H1 (cell line): ENCODE data around the gene NLRP8. TPM values are rescaled to one million over a fixed set of nuclear protein-coding genes. Genes with fewer than 3 reads are reported as not detected.

Experiments used
- CTCF ChIA-PET: fragments of 300-600 bp; sonication (Branson Sonifier 250); formaldehyde crosslinking; loops from one replicate; lab custom pipeline; 2021; ENCODE audit not compliant: partially characterized antibody; lab: Charles Lee
- POLR2A ChIA-PET: fragments of 300-600 bp; sonication (Branson Sonifier 250); formaldehyde crosslinking; loops from one replicate; lab custom pipeline; 2021; ENCODE audit warnings: inconsistent platforms; ENCODE audit not compliant: partially characterized antibody; lab: Charles Lee
- DNase-seq, 2 experiments: peaks; one replicate each; pipeline versions ENCODE4 v3.0.0 to v3.0.0-alpha.2; 2010 to 2022; ENCODE audit warnings: low spot score in 2 of 2, low read depth in 1 of 2, mixed read lengths in 1 of 2
- FAIRE-seq: peaks from 2 replicates; lab custom pipeline; 2011; peaks lifted over from hg19 to GRCh38; lab: Jason Lieb, UNC
- H2AFZ ChIP-seq: 2 replicates; pipeline ENCODE4 v1.8.1; 2012; ENCODE audit warnings: low read length, inconsistent platforms
- H2AK5ac ChIP-seq: 2 replicates; pipeline ENCODE4 v1.6.1; 2013; ENCODE audit warnings: low read depth, low read length
- H2BK120ac ChIP-seq: replicated peaks from 2 replicates; pipeline ENCODE3; 2013; ENCODE audit warnings: low read depth, low read length, inconsistent platforms
- H2BK12ac ChIP-seq: 2 replicates; pipeline ENCODE4 v1.6.1; 2013; ENCODE audit warnings: low read depth, low read length
- H2BK15ac ChIP-seq: 2 replicates; pipeline ENCODE4 v1.6.1; 2013; ENCODE audit warnings: low read length
- H2BK20ac ChIP-seq: 2 replicates; pipeline ENCODE4 v1.6.1; 2013; ENCODE audit warnings: low read length
- H2BK5ac ChIP-seq: 2 replicates; pipeline ENCODE4 v1.6.1; 2013; ENCODE audit warnings: low read depth, low read length
- H3K14ac ChIP-seq: 2 replicates; pipeline ENCODE4 v1.6.1; 2013; ENCODE audit warnings: inconsistent platforms; ENCODE audit not compliant: insufficient read length
- H3K18ac ChIP-seq: 2 replicates; pipeline ENCODE4 v1.6.1; 2013; ENCODE audit warnings: low read length; ENCODE audit errors: extremely low read depth
- H3K23ac ChIP-seq: 2 replicates; pipeline ENCODE4 v1.6.1; 2013; ENCODE audit warnings: inconsistent platforms; ENCODE audit not compliant: insufficient read length
- H3K23me2 ChIP-seq: 2 replicates; pipeline ENCODE4 v1.6.1; 2013; ENCODE audit warnings: low read depth, low read length
- H3K27ac ChIP-seq: 2 replicates; pipeline ENCODE4 v1.6.1; 2011; ENCODE audit warnings: low read depth, low read length, inconsistent platforms
- H3K27me3 ChIP-seq, 4 experiments: replicated peaks in 1 of 4; 1 replicate in 1 of 4; 2 replicates in 3 of 4; pipeline versions ENCODE4 v1.6.1 to v1.8.1; 2011 to 2013; ENCODE audit warnings: low read length in 3 of 4, mild to moderate bottlenecking in 3 of 4, inconsistent platforms in 2 of 4, mixed read lengths in 2 of 4, moderate library complexity in 1 of 4; ENCODE audit not compliant: control insufficient read depth in 3 of 4, insufficient read depth in 3 of 4; ENCODE audit errors: extremely low read depth in 1 of 4
- H3K36me3 ChIP-seq, 4 experiments: 2 replicates each; pipeline versions ENCODE4 v1.6.1 to v1.8.1; 2011 to 2013; ENCODE audit warnings: mild to moderate bottlenecking in 4 of 4, low read length in 3 of 4, moderate library complexity in 2 of 4, control low read depth in 1 of 4, inconsistent platforms in 1 of 4; ENCODE audit not compliant: insufficient read depth in 4 of 4, control insufficient read depth in 2 of 4
- H3K4ac ChIP-seq: replicated peaks from 2 replicates; pipeline ENCODE3; 2013; ENCODE audit warnings: low read length, low read depth, mixed read lengths, inconsistent platforms; ENCODE audit not compliant: insufficient read length
- H3K4me1 ChIP-seq, 4 experiments: replicated peaks in 1 of 4; 1 replicate in 1 of 4; 2 replicates in 3 of 4; pipeline versions ENCODE4 v1.6.1 to v1.8.1; 2011 to 2013; ENCODE audit warnings: low read length in 3 of 4, inconsistent platforms in 2 of 4, mixed read lengths in 1 of 4; ENCODE audit not compliant: insufficient read depth in 4 of 4, control insufficient read depth in 3 of 4
- H3K4me2 ChIP-seq, 2 experiments: 2 replicates each; pipeline versions ENCODE4 v1.6.1 to v1.8.1; 2011 to 2013; ENCODE audit warnings: low read depth in 2 of 2, low read length in 2 of 2, control low read depth in 1 of 2, inconsistent platforms in 1 of 2, mild to moderate bottlenecking in 1 of 2; ENCODE audit not compliant: insufficient read depth in 1 of 2
- H3K4me3 ChIP-seq, 4 experiments: fragments of 200-600, 300-600 bp in 1 of 4; sonication (generic), shearing (Covaris generic), sonication (Bioruptor Twin) in 1 of 4; 2 replicates each; pipeline versions ENCODE4 v1.5.1 to v1.8.1; 2011 to 2016; ENCODE audit warnings: low read length in 4 of 4, low read depth in 3 of 4, control low read depth in 2 of 4, inconsistent platforms in 2 of 4, mild to moderate bottlenecking in 2 of 4, mixed read lengths in 1 of 4, moderate library complexity in 1 of 4; ENCODE audit not compliant: insufficient read depth in 2 of 4; ENCODE audit errors: extremely low read depth in 1 of 4
- H3K56ac ChIP-seq: replicated peaks from 2 replicates; pipeline ENCODE3; 2013; ENCODE audit warnings: low read depth, mild to moderate bottlenecking, mixed read lengths, low read length, inconsistent platforms; ENCODE audit not compliant: insufficient read length
- H3K79me1 ChIP-seq: 2 replicates; pipeline ENCODE4 v1.6.1; 2013; ENCODE audit warnings: low read depth, low read length, control low read depth
- H3K79me2 ChIP-seq, 2 experiments: 2 replicates each; pipeline versions ENCODE4 v1.6.1 to v1.8.1; 2012 to 2013; ENCODE audit warnings: low read length in 2 of 2, mild to moderate bottlenecking in 2 of 2, inconsistent platforms in 1 of 2; ENCODE audit not compliant: insufficient read depth in 2 of 2, control insufficient read depth in 1 of 2
- H3K9ac ChIP-seq, 4 experiments: replicated peaks in 1 of 4; 1 replicate in 1 of 4; 2 replicates in 3 of 4; pipeline versions ENCODE4 v1.6.1 to v1.8.1; 2011 to 2013; ENCODE audit warnings: low read depth in 3 of 4, low read length in 3 of 4, control low read depth in 2 of 4, mild to moderate bottlenecking in 2 of 4, moderate library complexity in 2 of 4, inconsistent platforms in 1 of 4; ENCODE audit errors: extremely low read depth in 1 of 4
- H3K9me3 ChIP-seq, 2 experiments: 2 replicates each; pipeline versions ENCODE4 v1.6.1 to v1.8.1; 2012 to 2013; ENCODE audit warnings: mild to moderate bottlenecking in 2 of 2, moderate library complexity in 2 of 2, control low read depth in 1 of 2, inconsistent platforms in 1 of 2, low read depth in 1 of 2, low read length in 1 of 2, mixed read lengths in 1 of 2; ENCODE audit not compliant: insufficient read depth in 2 of 2
- H4K20me1 ChIP-seq, 2 experiments: replicated peaks in 1 of 2; 2 replicates each; pipeline versions ENCODE3 to v1.8.1; 2011 to 2013; ENCODE audit warnings: inconsistent platforms in 2 of 2, low read length in 2 of 2, mild to moderate bottlenecking in 1 of 2; ENCODE audit not compliant: insufficient read depth in 2 of 2, control insufficient read depth in 1 of 2
- H4K5ac ChIP-seq: 2 replicates; pipeline ENCODE4 v1.6.1; 2013; ENCODE audit warnings: low read length, low read depth, mixed read lengths, inconsistent platforms; ENCODE audit not compliant: insufficient read length
- H4K8ac ChIP-seq: 2 replicates; pipeline ENCODE4 v1.8.0; 2013; ENCODE audit warnings: mild to moderate bottlenecking, moderate library complexity, low read length, inconsistent platforms; ENCODE audit not compliant: insufficient read depth; ENCODE audit errors: extremely low read depth
- H4K91ac ChIP-seq: replicated peaks from 2 replicates; pipeline ENCODE3; 2013; ENCODE audit warnings: low read length, mixed read lengths, inconsistent platforms; ENCODE audit not compliant: insufficient read length
- BACH1 ChIP-seq: IDR thresholded peaks from 2 replicates; pipeline ENCODE4 v1.6.1; 2012; ENCODE audit warnings: low read length, improper control_type of control experiment
- BCL11A ChIP-seq, 2 experiments: IDR thresholded peaks; one replicate each; pipeline ENCODE4 v1.6.1; 2011; ENCODE audit warnings: low read depth in 2 of 2, low read length in 2 of 2, mild to moderate bottlenecking in 2 of 2
- CBX8 ChIP-seq: fragments of 300-800, 300-1000 bp; sonication (generic); IDR thresholded peaks from 2 replicates; pipeline ENCODE4 v1.7.1; 2016; ENCODE audit warnings: low read depth, low read length, borderline replicate concordance
- CHD2 ChIP-seq: IDR thresholded peaks from 2 replicates; pipeline ENCODE4 v1.6.1; 2012; ENCODE audit warnings: low read length, improper control_type of control experiment
- CTBP2 ChIP-seq: IDR thresholded peaks from 2 replicates; pipeline ENCODE4 v1.7.0; 2011; ENCODE audit warnings: borderline replicate concordance, mild to moderate bottlenecking, moderate library complexity, mixed read lengths, low read length; ENCODE audit not compliant: insufficient read depth, insufficient read length
- EGR1 ChIP-seq: IDR thresholded peaks from 2 replicates; pipeline ENCODE4 v1.6.1; 2011; ENCODE audit warnings: low read depth, low read length, borderline replicate concordance
- FOSL1 ChIP-seq: IDR thresholded peaks from 2 replicates; pipeline ENCODE4 v1.6.1; 2011; ENCODE audit warnings: mild to moderate bottlenecking, low read depth, low read length, moderate library complexity; ENCODE audit not compliant: insufficient read depth
- GABPA ChIP-seq: IDR thresholded peaks from 2 replicates; pipeline ENCODE4 v1.6.1; 2011; ENCODE audit warnings: mild to moderate bottlenecking, low read length, moderate library complexity, borderline replicate concordance; ENCODE audit not compliant: insufficient read depth
- HDAC6 ChIP-seq: IDR thresholded peaks from one replicate; pipeline ENCODE4 v1.7.1; 2012; ENCODE audit warnings: low read depth, mild to moderate bottlenecking, inconsistent platforms, low read length, moderate library complexity
- NANOG ChIP-seq: IDR thresholded peaks from 2 replicates; pipeline ENCODE4 v1.6.1; 2011; ENCODE audit warnings: low read length, low read depth, mild to moderate bottlenecking, inconsistent platforms; ENCODE audit not compliant: insufficient read depth, poor library complexity, severe bottlenecking
- SIRT6 ChIP-seq: IDR thresholded peaks from one replicate; pipeline ENCODE4 v1.7.1; 2012; ENCODE audit warnings: low read length, inconsistent platforms
- SP2 ChIP-seq: IDR thresholded peaks from 2 replicates; pipeline ENCODE4 v1.6.1; 2012; ENCODE audit warnings: mild to moderate bottlenecking, low read length, inconsistent platforms
- SP4 ChIP-seq: IDR thresholded peaks from 2 replicates; pipeline ENCODE4 v1.6.1; 2012; ENCODE audit warnings: low read length, inconsistent platforms
- SUZ12 ChIP-seq: fragments of 200-600 bp; sonication (generic); IDR thresholded peaks from 2 replicates; pipeline ENCODE4 v1.6.1; 2012; ENCODE audit warnings: mild to moderate bottlenecking, inconsistent platforms, low read length, moderate library complexity, mixed read lengths
- TEAD4 ChIP-seq: IDR thresholded peaks from 2 replicates; pipeline ENCODE4 v1.6.1; 2012; ENCODE audit warnings: low read depth, low read length, inconsistent platforms, mixed read lengths
- ZNF274 ChIP-seq: IDR thresholded peaks from 2 replicates; pipeline ENCODE4 v1.7.0; 2012; ENCODE audit warnings: low read length, borderline replicate concordance; ENCODE audit errors: extremely low read depth
- WGBS, 2 experiments: shearing (Covaris generic) in 1 of 2; methylation state at CpG; one replicate each; pipeline versions ENCODE4 v1.1.6 to v1.1.7; 2013 to 2015; ENCODE audit warnings: low lambda C conversion rate in 2 of 2, mixed read lengths in 2 of 2, inconsistent platforms in 1 of 2, low coverage in 1 of 2, missing lambda C conversion rate in 1 of 2; ENCODE audit not compliant: insufficient replicate concordance in 2 of 2, insufficient coverage in 1 of 2, insufficient read length in 1 of 2; ENCODE audit errors: extremely low coverage in 1 of 2, missing lambda C conversion rate in 1 of 2; 5-methylcytosine and 5-hydroxymethylcytosine counted together
- polyA plus RNA-seq, 7 experiments: library from polyadenylated mRNA; depleted of rRNA in 3 of 7; stranded (reverse) in 5 of 7; unstranded in 2 of 7; fragments of >200 nt in 5 of 7; fragments of 200-250 nt in 2 of 7; gene quantifications; 1 replicate in 5 of 7; 2 replicates in 1 of 7; 4 replicates in 1 of 7; pipeline versions ENCODE4 v1.2.1 to v1.2.3, GENCODE V29; 2011 to 2013; ENCODE audit warnings: missing spikeins in 2 of 7, mixed read lengths in 2 of 7
- total RNA-seq: library from RNA; stranded (reverse); fragmentation: NEBNext Ultra II Directional; extraction: Animal tissue kit (Norgen Biotek cat#: 25700); gene quantifications from 2 replicates; pipeline ENCODE4 v1.2.1, GENCODE V29; 2021

The NLRP8 gene
- total and polyA plus RNA-seq, 2 of the 8 experiments (the other 6 are each of a cell fraction or from before 2014, with no cell fraction given) = not detected

DNA sequence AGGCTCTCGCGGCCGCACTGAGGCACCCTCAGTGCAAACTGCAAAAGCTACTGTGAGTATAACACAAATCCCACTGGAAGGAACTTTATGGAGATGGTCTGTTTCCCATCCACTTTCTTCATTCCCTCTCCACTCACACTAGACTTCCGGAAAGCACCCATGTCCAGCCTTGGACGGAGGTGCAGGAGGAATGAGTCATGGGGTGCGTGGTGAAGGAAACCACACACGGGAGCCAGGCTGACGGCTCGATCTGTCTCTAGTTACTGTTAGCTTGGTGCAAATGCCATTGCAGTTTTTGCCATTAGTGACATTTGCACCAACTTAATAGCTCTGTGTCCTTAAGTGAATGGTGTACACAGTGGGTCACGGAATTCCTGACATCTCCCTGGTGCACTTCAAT is 14.6 kb downstream of the NLRP8 start:
- no peak overlapping the region for H3K4ac ChIP-seq
- H4K5ac ChIP-seq = no peak overlapping the region
- H3K9ac ChIP-seq = no peak overlapping the region
- H4K8ac ChIP-seq = no peak overlapping the region
- DNase-seq (no peak), FAIRE-seq (no peak)
- H2AFZ ChIP-seq = no peak overlapping the region
- POLR2A ChIA-PET = no interaction called here
- no peak overlapping the region for H2BK5ac ChIP-seq
- H3K79me1 ChIP-seq = no peaks in the 10 kb centered on the region
- H3K36me3 ChIP-seq = no peaks in the 10 kb centered on the region; a peak in 1 of 8 replicates
- no peaks in the 10 kb centered on the region for H3K4me1 ChIP-seq
- CTCF ChIA-PET = no interaction called here
- no peak overlapping the region for H2BK120ac ChIP-seq
- no peak overlapping the region for H3K4me2 ChIP-seq
- H3K23ac ChIP-seq = no peak overlapping the region
- no peaks in the 10 kb centered on the region for H4K20me1 ChIP-seq
- H3K56ac ChIP-seq = no peak overlapping the region
- no peaks in the 10 kb centered on the region for H3K27me3 ChIP-seq
- WGBS, 2 experiments = 91% methylated on average over 10 of the region's 10 CpGs; no CpG with 5 or more reads in 1 of the 2 experiments
- no peak overlapping the region for H3K14ac ChIP-seq
- H3K9me3 ChIP-seq = peaks cover 55 to 75% of the 10 kb centered on the region in 2 experiments
- no peak overlapping the region for H3K4me3 ChIP-seq
- H2BK20ac ChIP-seq = no peak overlapping the region
- H2AK5ac ChIP-seq = no peak overlapping the region
- H2BK15ac ChIP-seq = no peak overlapping the region
- no peak overlapping the region for H3K18ac ChIP-seq
- no peaks in the 10 kb centered on the region for H3K23me2 ChIP-seq
- H3K79me2 ChIP-seq = no peaks in the 10 kb centered on the region
- no peak overlapping the region for H3K27ac ChIP-seq
- no peak overlapping the region for H4K91ac ChIP-seq
- H2BK12ac ChIP-seq = no peak overlapping the region
- TF ChIP-seq SIRT6 (no peak), CBX8 (no peak), EGR1 (no peak), GABPA (no peak), SUZ12 (no peak), FOSL1 (no peak), BACH1 (no peak), SP4 (no peak), TEAD4 (no peak), NANOG (no peak), CTBP2 (no peak), ZNF274 (no peak), SP2 (no peak), CHD2 (no peak), BCL11A (IDR thresholded peaks at IDR 0.05; ENCODE audit: low read depth in 2 of 2, low read length in 2 of 2) (no peak), HDAC6 (no peak)
